HuH-7 (cell line): ENCODE results near the gene CLCN5.
A peak's percentile ranks its signal among the peaks of the same experiment; 100 is the strongest.

Experiments used
- DNase-seq: peaks from one replicate; pipeline ENCODE4 v3.0.0; 2011; ENCODE audit warnings: low spot score

The CLCN5 gene

DNA sequence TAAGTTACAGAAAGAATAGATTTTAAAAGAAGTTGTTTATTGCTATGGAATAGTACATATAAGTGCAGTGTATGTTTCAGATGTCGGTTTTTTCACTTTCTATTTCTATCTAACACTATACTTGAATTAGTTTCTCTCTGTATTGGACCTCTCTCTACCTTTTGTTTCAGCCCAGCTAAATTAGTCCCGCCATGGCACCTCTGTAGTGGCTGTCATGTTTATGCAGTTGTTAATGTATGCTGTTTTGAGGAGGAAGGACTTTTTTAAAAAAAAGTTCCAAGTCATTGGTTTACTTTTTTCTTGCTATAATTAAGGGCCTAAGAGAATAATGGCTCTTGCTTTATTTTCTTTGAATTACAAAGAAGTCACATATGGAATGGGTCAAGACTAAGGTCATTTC is 160.3 kb downstream of the CLCN5 start:
- no peak for DNase-seq

DNA sequence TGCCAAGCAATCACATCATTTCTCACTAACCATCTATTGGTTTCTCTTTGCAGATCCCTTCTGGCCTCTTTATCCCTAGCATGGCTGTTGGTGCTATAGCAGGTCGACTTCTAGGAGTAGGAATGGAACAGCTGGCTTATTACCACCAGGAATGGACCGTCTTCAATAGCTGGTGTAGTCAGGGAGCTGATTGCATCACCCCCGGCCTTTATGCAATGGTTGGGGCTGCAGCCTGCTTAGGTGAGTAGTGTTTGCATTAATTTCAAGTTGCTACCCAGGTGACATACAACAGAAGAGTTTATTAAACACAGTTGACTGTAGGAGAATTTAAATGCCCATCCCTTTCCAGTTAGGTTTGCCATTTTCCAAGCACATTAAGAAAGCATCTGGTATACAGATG is 166.2 kb downstream of the CLCN5 start:
- DNase-seq: no peak

DNA sequence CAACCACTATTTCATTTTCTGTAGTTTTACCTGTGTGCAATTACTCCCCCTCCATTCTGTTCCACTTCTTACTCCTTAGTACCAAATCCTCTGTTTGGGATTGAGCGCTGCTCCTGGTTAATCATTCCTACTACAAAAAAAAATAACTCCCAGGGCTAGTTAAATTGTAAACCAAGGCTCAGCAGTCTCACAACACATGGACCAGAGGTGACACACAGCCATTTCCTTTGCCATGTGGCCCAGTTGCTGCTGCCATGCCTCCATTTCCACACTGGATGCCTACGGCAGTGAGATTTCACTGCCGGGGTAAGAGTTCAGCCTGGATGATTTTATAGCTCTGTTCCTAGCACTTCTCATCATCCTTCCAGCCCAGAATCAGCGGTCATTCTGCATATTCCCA is 171.2 kb downstream of the CLCN5 start:
- DNase-seq: no peak

DNA sequence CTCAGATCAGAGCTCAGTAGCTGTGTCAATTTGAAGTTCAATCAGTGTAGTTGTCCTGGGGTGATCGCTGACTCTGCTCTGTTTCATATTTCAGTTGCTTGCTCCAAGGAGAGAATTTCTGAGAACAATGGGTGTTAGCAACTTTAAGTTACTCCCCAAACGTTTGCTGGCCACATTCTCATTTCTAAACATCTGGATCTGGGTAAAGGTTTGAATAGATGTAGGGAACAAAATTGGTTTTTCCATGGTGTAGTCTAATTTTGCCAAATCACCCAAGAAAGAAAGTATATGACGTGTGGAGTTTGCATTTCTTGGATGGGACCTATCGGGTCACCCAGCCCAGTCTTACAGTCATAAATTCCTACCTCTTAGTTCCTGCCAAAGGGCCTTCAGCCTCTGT is 174.7 kb downstream of the CLCN5 start:
- DNase-seq: no peak

DNA sequence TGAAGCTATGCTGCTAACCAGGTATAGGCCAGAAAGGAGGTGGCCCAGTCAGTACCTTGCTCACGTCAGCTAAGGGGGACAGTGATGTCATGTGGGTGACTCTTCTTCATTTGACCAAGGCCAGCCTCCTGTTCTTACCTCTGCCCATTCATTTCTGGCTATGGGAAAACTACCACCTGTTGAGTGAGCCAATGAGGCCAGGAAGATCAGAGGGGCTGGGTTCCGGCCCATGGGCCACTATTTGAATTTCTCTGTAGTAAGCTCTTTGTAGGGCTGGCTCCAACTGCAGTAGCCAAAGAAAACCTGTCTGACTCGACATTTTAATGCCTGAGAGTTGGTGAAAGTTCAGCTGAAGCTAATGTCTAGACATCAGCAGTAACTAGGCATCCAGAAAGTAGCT is 175.8 kb downstream of the CLCN5 start:
- DNase-seq: no peak

DNA sequence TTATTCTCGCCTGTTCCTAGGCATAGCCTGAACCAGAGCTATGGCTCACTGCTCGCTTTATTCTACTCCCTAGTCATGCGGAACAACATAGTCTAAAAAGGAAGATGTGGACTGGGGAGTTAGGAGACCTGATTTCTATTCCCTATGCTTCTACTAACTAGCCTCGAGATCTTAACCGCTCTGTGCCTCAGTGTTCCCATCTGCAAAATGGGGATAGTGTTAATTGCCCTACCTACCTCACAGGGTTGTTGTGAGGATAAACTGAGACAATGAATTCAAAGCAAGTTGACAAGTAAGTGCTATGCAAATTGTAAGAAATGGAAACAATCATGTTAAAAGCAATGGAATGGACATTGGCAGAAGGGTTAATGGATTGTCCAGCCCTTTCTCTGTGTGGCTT is 176.4 kb downstream of the CLCN5 start:
- no peak for DNase-seq

DNA sequence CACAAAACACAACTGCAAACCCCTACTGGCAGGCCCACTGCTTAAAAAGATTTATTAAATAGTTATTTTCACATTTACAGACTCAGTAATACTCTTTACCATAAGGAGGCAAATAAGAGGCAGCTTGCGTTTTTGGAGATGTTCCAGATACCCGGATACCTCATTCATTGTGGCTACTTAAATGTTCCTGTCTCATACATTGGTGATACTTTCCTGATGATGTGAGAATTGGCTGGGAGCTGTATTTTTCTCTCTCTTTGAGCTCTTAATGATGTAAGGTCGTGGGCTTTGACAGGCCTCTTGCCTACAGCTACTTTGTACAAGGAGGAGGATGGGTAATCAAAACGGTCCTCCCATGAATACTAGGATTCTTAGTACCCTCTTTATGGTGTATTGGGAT is 176.9 kb downstream of the CLCN5 start:
- no peak for DNase-seq

DNA sequence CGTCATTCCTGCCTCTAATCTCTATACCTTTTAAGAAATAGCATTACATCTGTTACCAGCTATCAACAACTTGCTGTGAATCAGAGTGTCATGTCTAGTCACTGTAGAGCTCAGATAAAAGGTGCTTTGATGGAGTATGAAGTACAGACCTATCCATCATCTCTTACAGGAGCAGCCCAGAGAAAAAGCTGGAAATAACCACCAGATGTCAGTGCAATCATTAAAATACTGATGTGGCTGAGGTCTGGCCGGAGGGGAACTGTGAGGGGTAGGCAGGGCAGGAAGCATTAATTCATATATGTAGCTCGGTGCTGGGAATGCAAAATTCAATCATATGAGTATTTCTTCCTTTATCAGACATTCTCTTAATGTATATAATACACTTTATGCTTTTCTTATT is 177.8 kb downstream of the CLCN5 start:
- peak; percentile 52 for DNase-seq

DNA sequence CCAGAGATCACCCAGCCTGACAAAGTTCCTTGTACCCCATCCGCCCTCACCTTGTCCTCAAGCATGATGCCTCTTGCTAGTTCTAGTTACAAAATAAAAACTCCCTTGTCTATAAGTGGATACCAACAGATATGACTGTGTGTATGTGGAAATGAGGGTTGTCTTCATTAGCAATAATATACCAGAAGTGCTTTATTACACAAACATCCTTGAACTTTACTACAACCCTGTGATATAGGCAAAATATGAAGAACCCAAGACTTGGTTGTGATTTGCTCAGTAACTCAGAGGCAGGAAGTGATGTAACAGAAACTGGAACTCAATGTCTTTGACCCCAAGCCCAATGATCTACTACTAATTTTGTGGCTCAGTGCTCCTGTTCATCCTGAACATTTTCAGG is 180.8 kb downstream of the CLCN5 start:
- DNase-seq: no peak

DNA sequence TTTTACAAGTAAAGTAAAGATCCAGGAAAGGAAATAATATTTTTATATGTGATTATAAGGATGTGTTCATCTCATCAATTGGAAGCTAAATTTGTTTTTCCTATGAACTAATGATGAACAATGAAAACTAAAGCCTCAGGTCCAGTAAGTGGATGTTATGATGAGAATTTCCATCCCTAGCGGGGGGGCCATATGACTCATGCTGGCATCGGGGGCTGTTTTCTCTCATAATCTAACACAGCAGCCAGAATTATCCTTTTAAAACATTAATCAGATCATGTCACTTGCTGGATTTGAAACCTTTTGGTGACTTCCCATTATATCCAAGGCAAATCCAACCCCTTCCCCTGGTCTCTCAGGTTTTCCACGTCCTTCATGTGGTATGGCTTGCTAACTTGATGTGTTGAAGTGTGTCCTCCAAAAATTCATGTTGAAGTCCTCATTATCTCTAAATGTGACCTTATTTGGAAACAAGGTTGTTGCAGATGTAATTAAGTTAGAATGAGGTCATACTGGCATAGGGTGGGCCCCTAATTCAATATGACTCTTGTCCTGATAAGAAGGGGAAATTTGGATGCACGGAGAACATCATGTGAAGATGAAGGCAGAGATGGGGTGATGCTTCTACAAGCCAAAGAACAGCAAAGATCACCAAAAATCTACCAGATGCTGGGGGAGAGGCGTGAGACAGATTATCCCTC is 181.6 kb downstream of the CLCN5 start:
- DNase-seq: no peak

DNA sequence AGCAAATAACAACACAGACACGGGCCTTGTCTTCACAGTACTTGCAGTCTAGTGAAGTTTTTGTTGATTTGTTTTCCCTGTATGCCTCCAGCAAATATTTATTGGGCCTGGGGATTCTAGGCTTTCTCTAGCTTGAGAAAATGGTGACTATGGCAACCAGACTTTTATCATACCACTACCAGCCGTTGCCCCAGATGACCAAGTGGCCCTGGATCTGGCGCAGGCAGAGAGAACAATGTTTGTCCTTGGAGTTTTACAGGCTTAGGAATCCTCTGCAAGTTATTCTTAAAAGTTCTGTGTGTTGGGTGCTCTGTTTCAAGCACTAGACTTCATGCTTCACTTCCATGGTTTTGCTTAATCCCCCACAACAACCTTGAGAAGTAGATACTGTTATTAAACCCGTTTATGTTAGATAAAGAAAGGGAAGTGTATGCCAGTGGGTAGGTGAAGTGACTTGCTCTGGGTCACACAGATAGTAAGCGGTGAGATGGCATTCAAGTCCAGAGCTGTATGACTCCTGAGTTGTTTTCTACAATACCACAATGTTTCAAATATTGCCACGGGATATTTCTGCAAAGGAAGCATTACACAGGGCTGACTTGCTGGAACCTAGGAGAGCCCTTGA is 183.8 kb downstream of the CLCN5 start:
- DNase-seq: no peak

DNA sequence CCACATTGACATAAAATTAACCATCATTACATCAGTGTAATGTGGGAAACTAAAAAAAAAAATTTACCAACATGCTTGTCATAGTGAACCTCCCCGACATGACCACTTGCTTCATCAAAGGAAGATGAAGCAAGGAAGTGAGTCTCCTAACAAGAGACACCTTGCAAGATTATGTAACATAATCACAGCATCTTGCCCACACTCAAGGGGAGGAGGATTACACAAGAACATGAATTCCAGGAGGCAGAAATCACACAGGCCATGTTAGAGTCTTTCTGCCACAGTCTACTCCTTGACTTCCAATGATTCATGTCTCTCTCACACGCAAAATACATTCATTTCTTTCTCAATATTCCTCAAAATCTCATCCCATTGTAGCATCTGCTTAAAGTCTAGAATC is 185.1 kb downstream of the CLCN5 start:
- no peak for DNase-seq

DNA sequence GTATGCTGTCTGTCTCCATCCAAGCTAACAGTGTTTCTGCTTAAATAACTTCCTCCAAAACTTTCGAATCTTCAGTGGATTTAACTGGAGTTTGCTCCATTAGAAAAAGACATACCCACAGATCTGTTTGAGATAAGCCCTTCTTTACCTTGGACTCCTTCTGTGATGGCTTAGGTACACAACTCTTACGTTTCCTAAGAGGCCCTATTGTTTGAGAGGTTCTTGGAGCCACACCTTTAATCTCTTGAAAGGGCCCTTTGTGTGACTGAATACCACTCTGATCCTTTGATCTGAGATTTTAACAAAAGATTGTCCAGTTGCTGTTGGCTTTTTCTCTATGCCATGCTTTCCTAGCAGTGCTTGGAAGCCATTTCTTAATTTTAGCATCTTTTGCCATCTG is 185.9 kb downstream of the CLCN5 start:
- no peak for DNase-seq

DNA sequence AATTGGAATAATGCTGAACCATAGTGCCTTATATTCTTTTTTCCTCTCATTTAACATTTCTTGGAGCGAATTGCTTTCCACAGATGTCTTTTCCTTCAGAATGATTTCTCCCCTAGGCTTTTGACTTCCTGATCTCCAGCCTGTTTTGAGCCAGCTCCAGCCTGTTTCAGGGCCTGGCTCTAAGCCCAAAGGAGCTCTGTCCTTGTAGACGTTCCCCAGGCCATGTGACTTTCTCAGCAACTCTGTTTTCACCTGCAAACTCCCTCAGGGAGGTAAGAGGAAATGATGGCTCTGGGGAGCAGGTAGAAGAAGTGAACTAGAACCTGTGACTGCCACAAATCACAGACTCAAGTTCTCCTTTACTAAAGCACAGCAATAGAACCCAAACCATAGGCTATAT is 189.3 kb downstream of the CLCN5 start:
- DNase-seq: no peak

DNA sequence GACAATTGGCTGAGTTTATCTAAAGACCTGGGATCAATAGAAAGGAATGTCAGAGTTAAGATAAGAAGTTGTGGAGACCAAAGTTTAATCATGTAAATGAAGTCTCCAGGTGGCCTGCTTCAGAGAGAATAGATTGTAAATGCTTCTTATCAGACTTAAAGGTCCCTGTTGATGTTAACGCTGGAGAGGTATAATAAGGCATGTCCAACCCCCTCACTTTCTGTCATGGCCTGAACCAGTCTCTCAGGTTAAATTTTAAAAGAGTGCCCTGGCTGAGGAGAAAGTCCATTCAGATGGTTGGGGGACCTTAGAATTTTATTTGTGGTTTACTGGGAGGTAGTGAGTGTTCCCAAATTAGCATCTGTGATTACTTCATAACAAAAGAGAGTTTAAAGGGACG is 191.7 kb downstream of the CLCN5 start:
- no peak for DNase-seq

DNA sequence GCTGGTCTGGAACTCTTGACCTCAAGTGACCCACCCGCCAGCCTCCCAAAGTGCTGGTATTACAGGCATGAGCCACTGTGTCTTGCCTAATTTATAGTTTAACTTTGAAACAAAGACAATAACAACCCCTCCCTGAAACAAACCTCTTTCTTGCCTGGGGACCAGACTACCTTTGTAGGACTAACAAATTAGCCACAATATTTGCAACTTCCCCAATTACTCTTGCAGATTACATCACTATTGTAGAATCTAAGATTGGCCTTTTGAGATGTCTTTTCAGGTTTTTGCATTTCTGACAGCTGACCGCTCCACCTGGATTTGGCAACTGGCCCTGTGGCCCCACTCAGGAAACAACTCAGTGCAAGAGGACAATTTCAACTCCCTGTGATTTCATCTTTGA is 193.6 kb downstream of the CLCN5 start:
- DNase-seq: no peak

DNA sequence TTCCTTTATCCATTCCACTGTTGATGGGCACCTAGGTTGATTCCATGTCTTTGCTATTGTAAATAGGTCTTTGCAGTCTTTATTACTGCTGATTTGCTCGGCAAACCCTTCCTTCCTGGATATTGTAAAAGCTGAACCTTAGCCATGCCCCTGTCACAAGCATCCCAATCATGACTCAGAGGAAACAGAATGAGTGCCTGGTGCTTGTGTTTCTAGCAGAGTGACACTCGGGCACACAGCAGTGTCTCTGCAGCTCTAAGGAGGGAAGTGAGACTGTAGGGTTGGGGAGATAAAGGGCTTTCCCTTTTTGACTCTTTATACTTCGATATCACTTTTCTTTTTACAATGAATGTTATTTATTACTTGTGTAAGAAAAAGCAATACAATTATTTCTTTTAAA is 195.1 kb downstream of the CLCN5 start:
- no peak for DNase-seq

DNA sequence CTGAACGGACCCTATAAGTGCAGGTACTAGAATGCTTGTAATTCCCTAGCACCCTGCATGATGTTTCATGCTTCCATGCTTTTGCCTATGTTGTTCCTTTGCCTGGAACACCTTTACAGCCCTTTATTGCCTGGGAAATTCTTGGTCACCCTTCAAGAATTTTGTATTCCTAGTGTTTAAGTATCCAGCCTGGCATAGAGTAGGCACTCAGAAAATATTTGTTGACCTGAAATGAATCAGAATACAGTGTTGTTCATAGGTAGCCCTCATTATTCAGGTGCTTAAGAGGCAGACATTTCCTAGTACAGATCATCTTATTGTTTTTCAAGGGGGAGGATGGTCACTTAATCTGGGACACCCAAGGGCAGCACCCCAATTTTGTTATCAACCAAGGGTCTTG is 203.1 kb downstream of the CLCN5 start:
- DNase-seq: no peak

DNA sequence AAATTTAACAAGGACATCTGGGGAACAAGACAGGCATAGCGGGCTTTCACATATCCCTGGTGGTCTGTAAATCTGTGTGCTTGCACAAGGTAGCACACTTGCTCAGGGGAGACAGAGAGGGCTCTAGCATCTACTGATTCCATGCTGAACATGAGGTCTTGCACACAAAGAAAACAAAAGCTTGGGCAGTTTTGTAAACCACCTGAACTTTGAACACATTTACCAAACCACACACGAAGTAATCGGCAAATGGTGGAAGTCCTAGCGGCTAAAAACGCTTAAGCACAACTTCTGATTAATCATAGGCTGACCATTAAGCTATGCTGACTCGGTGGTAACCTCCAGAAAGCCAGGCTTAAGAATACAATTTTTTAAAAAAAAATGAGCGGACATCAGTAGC is 225.6 kb downstream of the CLCN5 start:
- no peak for DNase-seq
